Measurements from ENCODE around the gene HBD. TPM values are rescaled to one million over a fixed set of nuclear protein-coding genes. Genes with fewer than 3 reads are reported as not detected.

Gene HBD
- not detected in 2 replicates for total RNA-seq

GRCh38 chr11:5234381-5234834 lies at the start of gene HBD:
HBD (minus strand) TSS chr11:5234483; CDS start chr11:5234433, 50 bp downstream.

GRCh38 chr11:5269715-5270147 lies 35.4 kb upstream of the HBD start, which contains the start of gene HBE1:
HBE1 (minus strand) TSS chr11:5269945; CDS start chr11:5269890, 55 bp downstream.

GRCh38 chr11:5254646-5255413 lies 20.5 kb upstream of the HBD start, which contains the start of gene HBG2:
HBG2 (minus strand) TSS chr11:5254781; CDS start chr11:5254728, 53 bp downstream.

GRCh38 chr11:5249807-5250396 lies 15.6 kb upstream of the HBD start, which contains the start of gene HBG1:
HBG1 (minus strand) TSS chr11:5249857; CDS start chr11:5249804, 53 bp downstream.

GRCh38 chr11:5226732-5227310 lies 7.5 kb downstream of the HBD start, which contains the start of gene HBB:
HBB (minus strand) TSS chr11:5227071; CDS start chr11:5227021, 50 bp downstream.

GRCh38 chr11:5200582-5200981 lies 33.7 kb downstream of the HBD start, which contains the start of gene OR51V1:
OR51V1 (minus strand) TSS chr11:5200682; CDS start chr11:5200682, 0 bp downstream.

Other genes starting within 250 kb of the HBD start
- gene OR51L1, start 239.6 kb downstream of the HBD start, total RNA-seq, result not detected in 2 replicates
- not detected in 2 replicates for gene OR52J3, start 188.0 kb downstream of the HBD start, total RNA-seq
- gene OR52E2, start 174.9 kb downstream of the HBD start, total RNA-seq, result not detected in 2 replicates
- gene OR52E1, start 164.9 kb downstream of the HBD start, total RNA-seq, result not detected in 2 replicates
- gene OR52A5, start 96.1 kb downstream of the HBD start, total RNA-seq, result not detected in 2 replicates
- gene OR52A1, start 79.7 kb downstream of the HBD start, total RNA-seq, result not detected in 2 replicates
- gene OR51V1, start 33.8 kb downstream of the HBD start, total RNA-seq, result not detected in 2 replicates
- not detected in 2 replicates for gene HBB, start 7.4 kb downstream of the HBD start, total RNA-seq
- 0.25 TPM in 1 of 2 replicates, not detected in the other for gene HBG1, start 15.4 kb upstream of the HBD start, total RNA-seq
- gene HBG2, start 20.3 kb upstream of the HBD start, total RNA-seq, result 0.19 TPM in 1 of 2 replicates, not detected in the other
- not detected in 2 replicates for gene HBE1, start 35.5 kb upstream of the HBD start, total RNA-seq
- gene OR51B4, start 67.5 kb upstream of the HBD start, total RNA-seq, result not detected in 2 replicates
- gene OR51B2, start 89.8 kb upstream of the HBD start, total RNA-seq, result 0.12 TPM in 1 of 2 replicates, not detected in the other
- 0.19 and 0.40 TPM in 2 replicates for gene OR51B5, start 109.0 kb upstream of the HBD start, total RNA-seq
- not detected in 2 replicates for gene OR51B6, start 117.0 kb upstream of the HBD start, total RNA-seq
- not detected in 2 replicates for gene OR51M1, start 149.3 kb upstream of the HBD start, total RNA-seq
- not detected in 2 replicates for gene OR51Q1, start 187.6 kb upstream of the HBD start, total RNA-seq
- gene OR51I1, start 207.0 kb upstream of the HBD start, total RNA-seq, result 0.06 TPM in 1 of 2 replicates, not detected in the other
- gene OR51I2, start 214.8 kb upstream of the HBD start, total RNA-seq, result not detected in 2 replicates